ENCODE results near the gene GPR179.
A peak's percentile ranks its signal among the peaks of the same experiment; 100 is the strongest.
"Not testable (repeated sequence)": the region's sequence is repeated elsewhere in the genome, so short reads cannot be mapped to it uniquely, and the experiment has no call there.

The GPR179 gene

GRCh38 chr17:38322156-38322779 is 21.5 kb downstream of the GPR179 start:
- peak; percentile 51 for TF ChIP-seq CTCF (IDR thresholded peaks at IDR 0.05; ENCODE audit: low read depth, low read length)
- H3K4me3 ChIP-seq (ENCODE audit: low read depth, low read length), result no peak overlapping the region

- H3K4me3 ChIP-seq (ENCODE audit: low read depth, low read length), result no peak overlapping the region
- TF ChIP-seq CTCF (IDR thresholded peaks at IDR 0.05; ENCODE audit: low read depth, low read length), result no peak
Observed at GRCh38 chr17:38320482-38320881, 23.3 kb downstream of the GPR179 start.

GRCh38 chr17:38317081-38317480 is 26.7 kb downstream of the GPR179 start:
- H3K4me3 ChIP-seq (ENCODE audit: low read depth, low read length), result no peak overlapping the region
- no peak for TF ChIP-seq CTCF (IDR thresholded peaks at IDR 0.05; ENCODE audit: low read depth, low read length)

GRCh38 chr17:38315497-38315896 is 28.3 kb downstream of the GPR179 start:
- TF ChIP-seq CTCF (IDR thresholded peaks at IDR 0.05; ENCODE audit: low read depth, low read length), result no peak
- no peak overlapping the region for H3K4me3 ChIP-seq (ENCODE audit: low read depth, low read length)

- H3K4me3 ChIP-seq (ENCODE audit: low read depth, low read length), result peak within 1 kb of the TSS; percentile 69
Observed at GRCh38 chr17:38296834-38297517, 46.8 kb downstream of the GPR179 start, which contains the start of gene MRPL45. Gene MRPL45, plus strand, starts transcription at chr17:38297168. Its CDS starts 16 bp downstream, at chr17:38297184.

- not testable (repeated sequence) for H3K4me3 ChIP-seq (ENCODE audit: low read depth, low read length)
Observed at GRCh38 chr17:38295602-38296365, 48.0 kb downstream of the GPR179 start.

- not testable (repeated sequence) for H3K4me3 ChIP-seq (ENCODE audit: low read depth, low read length)
Observed at GRCh38 chr17:38289760-38290159, 54.0 kb downstream of the GPR179 start.

- H3K4me3 ChIP-seq (ENCODE audit: low read depth, low read length), result not testable (repeated sequence)
Observed at GRCh38 chr17:38288217-38288827, 55.4 kb downstream of the GPR179 start.

- 0 out of 2 replicates have a peak overlapping the region, but pooled peaks have one; percentile 14 for H3K4me3 ChIP-seq (ENCODE audit: low read depth, low read length)
Observed at GRCh38 chr17:38286501-38287091, 57.2 kb downstream of the GPR179 start.

GRCh38 chr17:38285994-38286393 is 57.8 kb downstream of the GPR179 start:
- H3K4me3 ChIP-seq (ENCODE audit: low read depth, low read length), result not testable (repeated sequence)
